K562 (cell line): ENCODE measurements around the gene SLTM. TPM values are rescaled to one million over a fixed set of nuclear protein-coding genes. Genes with fewer than 3 reads are reported as not detected.

Experiments
- ATAC-seq: fragments of 200-7000 bp; cut with Tn5 transposase; 3 replicates; pipeline ENCODE4 v1.9.1; 2020; ENCODE audit warnings: moderate library complexity
- BruUV-seq: library from RNA; stranded (reverse); fragments of 400-500 nt; replicated peaks from 2 replicates; lab custom pipeline; 2021; lab: Mats Ljungman, UMichigan
- CTCF ChIA-PET: fragments of 300-600 bp; formaldehyde crosslinking; extraction: SDS; loops from one replicate; lab custom pipeline; 2021; ENCODE audit warnings: low intra/inter-chr PET ratio; lab: Yijun Ruan, JAX
- POLR2A ChIA-PET: fragments of 300-600, 350-650 bp; sonication (Branson Sonifier 250); formaldehyde crosslinking; extraction: SDS; loops from one replicate; lab custom pipeline; 2021; ENCODE audit warnings: antibody characterized with exemption, inconsistent platforms; lab: Yijun Ruan, JAX
- DNase-seq, 4 experiments: peaks; one replicate each; pipeline versions ENCODE4 v3.0.0 to v3.0.0-alpha.2; 2011 to 2018; ENCODE audit warnings: low spot score in 3 of 4, mixed read lengths in 3 of 4; ENCODE audit errors: extremely low read depth in 1 of 4
- FAIRE-seq: peaks from 2 replicates; lab custom pipeline; 2011; peaks lifted over from hg19 to GRCh38; lab: Jason Lieb, UNC
- H2AFZ ChIP-seq: 2 replicates; pipeline ENCODE4 v1.6.0; 2011; ENCODE audit warnings: low read depth, low read length, control low read depth, inconsistent platforms
- H3K27ac ChIP-seq: fragments of 200-600 bp; 3 replicates; pipeline ENCODE4 v1.8.0; 2011; ENCODE audit warnings: low read depth, mild to moderate bottlenecking, control low read depth, inconsistent platforms, low read length, moderate library complexity, mixed read lengths; ENCODE audit errors: extremely low read depth
- H3K27me3 ChIP-seq, 2 experiments: fragments of 300-600 bp in 1 of 2; 2 replicates in 1 of 2; 3 replicates in 1 of 2; pipeline versions ENCODE4 v1.6.0 to v1.8.0; 2011; ENCODE audit warnings: inconsistent platforms in 2 of 2, low read length in 2 of 2, mild to moderate bottlenecking in 1 of 2, mixed read lengths in 1 of 2, moderate library complexity in 1 of 2; ENCODE audit not compliant: control insufficient read depth in 2 of 2, insufficient read depth in 2 of 2
- H3K36me3 ChIP-seq: fragments of 300-600 bp; 3 replicates; pipeline ENCODE4 v1.8.0; 2011; ENCODE audit warnings: mild to moderate bottlenecking, low read length, inconsistent platforms; ENCODE audit not compliant: control insufficient read depth, insufficient read depth
- H3K4me1 ChIP-seq, 2 experiments: fragments of 200-600 bp in 1 of 2; replicated peaks in 1 of 2; 2 replicates in 1 of 2; 3 replicates in 1 of 2; pipeline versions ENCODE4 v1.5.1 to v1.8.0; 2011; ENCODE audit warnings: inconsistent platforms in 2 of 2, low read length in 2 of 2, mild to moderate bottlenecking in 1 of 2, mixed read lengths in 1 of 2, moderate library complexity in 1 of 2; ENCODE audit not compliant: control insufficient read depth in 2 of 2, insufficient read depth in 2 of 2
- H3K4me2 ChIP-seq: 2 replicates; pipeline ENCODE4 v1.6.1; 2011; ENCODE audit warnings: low read length, control low read depth, inconsistent platforms, mixed read lengths; ENCODE audit not compliant: insufficient read depth
- H3K4me3 ChIP-seq: fragments of 200-600 bp; sonication (generic), shearing (Covaris generic); 2 replicates; pipeline ENCODE4 v1.5.1; 2016; ENCODE audit warnings: control low read depth, inconsistent platforms
- H3K79me2 ChIP-seq: fragments of 200-600 bp; 3 replicates; pipeline ENCODE4 v1.8.0; 2011; ENCODE audit warnings: low read length, inconsistent platforms; ENCODE audit not compliant: control insufficient read depth, insufficient read depth
- H3K9ac ChIP-seq, 2 experiments: 2 replicates each; pipeline versions ENCODE4 v1.6.0 to v1.6.1; 2011; ENCODE audit warnings: low read depth in 2 of 2, low read length in 2 of 2, control low read depth in 1 of 2, inconsistent platforms in 1 of 2, mild to moderate bottlenecking in 1 of 2, mixed read lengths in 1 of 2; ENCODE audit not compliant: insufficient read depth in 1 of 2
- H3K9me1 ChIP-seq: one replicate; pipeline ENCODE4 v1.6.0; 2011; ENCODE audit warnings: inconsistent platforms, mild to moderate bottlenecking, low read length, moderate library complexity; ENCODE audit not compliant: control insufficient read depth, insufficient read depth
- H3K9me3 ChIP-seq: replicated peaks from 2 replicates; pipeline ENCODE4 v1.5.1; 2011; ENCODE audit warnings: low read depth, low read length, inconsistent platforms; ENCODE audit not compliant: control insufficient read depth, insufficient read depth
- H4K20me1 ChIP-seq: replicated peaks from 2 replicates; pipeline ENCODE4 v1.6.1; 2011; ENCODE audit warnings: low read length, inconsistent platforms, mixed read lengths; ENCODE audit not compliant: control insufficient read depth, insufficient read depth
- HDAC2 ChIP-seq: fragments of 450-650 bp; IDR thresholded peaks from 2 replicates; pipeline ENCODE4 v1.6.1; 2016; ENCODE audit warnings: mild to moderate bottlenecking
- IFI16 ChIP-seq: fragments of 250-450 bp; sonication (Bioruptor Pico); IDR thresholded peaks from 2 replicates; pipeline ENCODE4 v2.1.2; 2022; ENCODE audit warnings: mild to moderate bottlenecking, inconsistent platforms
- RBM22 ChIP-seq: fragments of 200-400 bp; formaldehyde crosslinking; IDR thresholded peaks from 2 replicates; pipeline ENCODE4 v1.6.1; 2018; ENCODE audit warnings: low read length, low read depth; ENCODE audit not compliant: poor library complexity, severe bottlenecking
- TEAD1 ChIP-seq, 2 experiments: fragments of 450-650 bp in 1 of 2; sonication (generic) in 1 of 2; formaldehyde crosslinking; IDR thresholded peaks; 2 replicates each; pipeline versions ENCODE4 v1.4.0 to v1.8.0; 2020 to 2022; ENCODE audit warnings: mild to moderate bottlenecking in 2 of 2, missing genetic modification reagents in 1 of 2
- ZNF124 ChIP-seq: sonication (generic); formaldehyde crosslinking; IDR thresholded peaks from 2 replicates; pipeline ENCODE4 v1.8.1; 2022; ENCODE audit warnings: missing genetic modification reagents
- ZNF146 ChIP-seq: IDR thresholded peaks from one replicate; pipeline ENCODE4 v1.6.1; 2018; ENCODE audit warnings: missing compliant biosample characterization; ENCODE audit not compliant: unreplicated experiment
- WGBS: fragments of 100-300 bp; shearing (Covaris generic); methylation state at CpG from one replicate; pipeline ENCODE4 v1.1.6; 2016; ENCODE audit warnings: low coverage, mixed read lengths; ENCODE audit not compliant: insufficient coverage; ENCODE audit errors: missing lambda C conversion rate; 5-methylcytosine and 5-hydroxymethylcytosine counted together
- in situ Hi-C: fragments of 300-500 bp; cut with MboI; formaldehyde crosslinking; loops from 4 replicates; pipeline ENCODE4 v1.15.0; 2018; ENCODE audit warnings: inconsistent platforms, mixed read lengths
- intact Hi-C: fragments of 100-400 bp; cut with micrococcal nuclease; formaldehyde crosslinking; loops from 2 replicates; pipeline ENCODE4 v1.14.2; 2022
- polyA plus RNA-seq, 8 experiments: library from polyadenylated mRNA; depleted of rRNA in 4 of 8; stranded (reverse) in 5 of 8; unstranded in 3 of 8; fragments of >200 nt; fragmentation: Nextera tagmentation in 2 of 8; fragmentation: Illumina TruSeq in 1 of 8; extraction: Ambion mirVana in 2 of 8; extraction: Trizol in 1 of 8; gene quantifications; 2 replicates each; pipeline versions ENCODE4 v1.2.1 to v1.2.3, GENCODE V29; 2011 to 2014; ENCODE audit warnings: inconsistent platforms in 1 of 8, missing spikeins in 1 of 8
- total RNA-seq, 7 experiments: library from RNA; depleted of rRNA in 6 of 7; stranded (reverse); fragments of >200 nt in 6 of 7; fragmentation: Illumina TruSeq in 2 of 7; extraction: Trizol in 2 of 7; gene quantifications; 2 replicates each; pipeline versions ENCODE4 v1.2.1 to v1.2.3, GENCODE V29; 2011 to 2021; ENCODE audit warnings: low replicate concordance in 1 of 7

Gene SLTM
- total and polyA plus RNA-seq, 9 of the 15 experiments (the other 6 are each of a cell fraction or from before 2014, with no cell fraction given): 39.5 to 163 (median 102) TPM

GRCh38 chr15:58923284-58923683, 10.2 kb downstream of the SLTM start:
- intact Hi-C loops (no loop called here), in situ Hi-C loops (no loop called here)
- H4K20me1 ChIP-seq: no peaks in the 10 kb centered on the region; the same call in 1 of the 2 replicates
- H2AFZ ChIP-seq: no peak overlapping the region
- peaks cover 15 to 21% of the 10 kb centered on the region in 2 experiments; a peak in 4 of 5 replicates for H3K4me1 ChIP-seq
- FAIRE-seq: no peak
- H3K27ac ChIP-seq: no peak overlapping the region
- DNase-seq: no peak
- 87% methylated on average over 4 of the region's 4 CpGs for WGBS
- no TSS peak for BruUV-seq
- TF ChIP-seq ZNF124 (CRISPR knock-in tag) (no peak), TEAD1 (CRISPR knock-in tag; IDR thresholded peaks at IDR 0.05) (no peak), IFI16 (no peak), ZNF146 (CRISPR knock-in tag) (no peak), HDAC2 (no peak), RBM22 (no peak)
- TF ChIP-seq, all 486 proteins: peak for 0
- H3K36me3 ChIP-seq: peaks cover 72% of the 10 kb centered on the region
- POLR2A ChIA-PET: interaction anchor here (0.7 to 2.5 kb wide), 3 partner anchors 8 to 547 kb away, joined by 3 to 17 read pairs (median 3); no protein-coding TSS in a partner anchor
- CTCF ChIA-PET: no interaction called here
- no peak overlapping the region for H3K9ac ChIP-seq
- no peaks in the 10 kb centered on the region for H3K9me1 ChIP-seq
- H3K4me3 ChIP-seq: no peak overlapping the region
- no peak overlapping the region for H3K4me2 ChIP-seq
- H3K9me3 ChIP-seq: no peaks in the 10 kb centered on the region
- H3K79me2 ChIP-seq: peaks cover 92% of the 10 kb centered on the region
- ATAC-seq: no peak
- H3K27me3 ChIP-seq: no peaks in the 10 kb centered on the region
